Duodenal mucosa (tissue), 2 donors: ENCODE measurements around the gene KIAA1755.

Source experiments
- H3K27ac ChIP-seq: one replicate; pipeline ENCODE4 v1.7.0; 2013; ENCODE audit warnings: low read depth, low read length
- H3K27me3 ChIP-seq, 2 donors: one replicate each; pipeline ENCODE4 v1.7.0; 2013; ENCODE audit warnings: low read length in 2 of 2, control low read depth in 1 of 2; ENCODE audit not compliant: insufficient read depth in 2 of 2, control insufficient read depth in 1 of 2
- H3K36me3 ChIP-seq, 2 donors: one replicate each; pipeline ENCODE4 v1.7.0; 2013; ENCODE audit warnings: low read length in 2 of 2, control low read depth in 1 of 2; ENCODE audit not compliant: insufficient read depth in 2 of 2, control insufficient read depth in 1 of 2
- H3K4me1 ChIP-seq, 2 donors: one replicate each; pipeline ENCODE4 v1.7.0; 2013; ENCODE audit warnings: low read length in 2 of 2, control low read depth in 1 of 2; ENCODE audit not compliant: insufficient read depth in 2 of 2, control insufficient read depth in 1 of 2
- H3K4me3 ChIP-seq, 2 donors: one replicate each; pipeline ENCODE4 v1.7.0; 2013; ENCODE audit warnings: low read length in 2 of 2, low read depth in 1 of 2
- H3K9ac ChIP-seq, 2 donors: one replicate each; pipeline ENCODE4 v1.7.0; 2013; ENCODE audit warnings: low read length in 2 of 2, low read depth in 1 of 2
- H3K9me3 ChIP-seq, 2 donors: one replicate each; pipeline ENCODE4 v1.7.0; 2013; ENCODE audit warnings: low read length in 2 of 2, control low read depth in 1 of 2; ENCODE audit not compliant: control insufficient read depth in 1 of 2

Gene KIAA1755

GRCh38 chr20:38277691-38278090, 17.2 kb upstream of the KIAA1755 start:
- Histone ChIP-seq H3K27me3 (no peaks in the 10 kb centered on the region), H3K4me1 (peaks cover 0 to 3% of the 10 kb centered on the region in 2 donors), H3K27ac (no peak overlapping the region), H3K9me3 (no peaks in the 10 kb centered on the region), H3K9ac (no peak overlapping the region), H3K36me3 (no peaks in the 10 kb centered on the region), H3K4me3 (no peak overlapping the region)

DNA sequence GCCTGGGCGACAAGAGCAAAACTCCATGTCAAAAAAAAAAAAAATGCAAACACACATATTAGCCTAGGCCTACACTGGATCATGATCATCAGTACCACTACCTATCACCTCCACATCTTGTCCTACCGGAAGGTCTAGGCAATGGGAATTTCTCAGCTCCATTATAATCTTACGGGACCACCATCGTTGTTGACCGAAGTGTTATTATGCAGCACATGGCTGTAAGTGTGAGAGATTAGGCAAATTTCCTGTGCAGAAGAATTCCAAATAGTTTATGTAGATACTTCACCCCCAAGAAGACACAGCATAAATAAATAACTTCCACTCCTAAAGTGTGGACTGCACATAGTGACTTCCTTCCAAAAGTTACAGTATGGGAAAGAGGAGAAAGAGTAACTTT, 16.8 kb upstream of the KIAA1755 start:
- H3K9ac ChIP-seq, result no peak overlapping the region
- no peak overlapping the region for H3K4me3 ChIP-seq
- H3K27ac ChIP-seq, result no peak overlapping the region
- peaks cover 0 to 3% of the 10 kb centered on the region in 2 donors for H3K4me1 ChIP-seq
- H3K9me3 ChIP-seq, result no peaks in the 10 kb centered on the region
- H3K36me3 ChIP-seq, result no peaks in the 10 kb centered on the region
- no peaks in the 10 kb centered on the region for H3K27me3 ChIP-seq

DNA sequence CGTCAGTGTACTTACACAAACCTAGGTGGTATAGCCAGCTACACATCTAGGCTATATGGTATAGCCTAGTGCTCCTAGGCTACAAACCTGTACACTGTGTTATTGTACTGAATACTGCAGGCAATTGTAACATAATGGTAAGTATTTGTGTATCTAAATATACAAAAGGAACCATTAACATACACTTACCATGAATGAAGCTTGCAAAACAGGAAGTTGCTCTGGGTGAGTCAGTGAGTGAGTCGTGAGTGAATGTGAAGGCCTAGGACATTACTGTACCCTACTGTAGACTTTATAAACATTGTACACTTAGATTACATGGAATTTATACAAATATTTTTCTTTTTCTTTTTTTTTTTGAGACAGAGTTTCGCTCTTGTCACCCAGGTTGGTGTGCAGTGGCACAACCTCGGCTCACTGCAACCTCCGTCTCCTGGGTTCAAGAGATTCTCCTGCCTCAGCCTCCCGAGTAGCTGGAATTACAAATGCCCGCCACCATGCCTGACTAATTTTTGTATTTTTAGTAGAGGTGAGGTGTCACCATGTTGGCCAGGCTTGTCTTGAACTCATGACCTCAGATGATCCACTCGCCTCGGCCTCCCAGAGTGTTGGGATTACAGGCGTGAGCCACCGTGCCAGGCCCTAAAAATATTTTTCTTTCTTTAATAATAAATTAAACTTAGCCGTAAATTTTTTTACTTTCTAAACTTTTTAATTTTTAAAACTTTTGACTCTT, 15.4 kb upstream of the KIAA1755 start:
- H3K27ac ChIP-seq, result no peak overlapping the region
- no peaks in the 10 kb centered on the region for H3K36me3 ChIP-seq

DNA sequence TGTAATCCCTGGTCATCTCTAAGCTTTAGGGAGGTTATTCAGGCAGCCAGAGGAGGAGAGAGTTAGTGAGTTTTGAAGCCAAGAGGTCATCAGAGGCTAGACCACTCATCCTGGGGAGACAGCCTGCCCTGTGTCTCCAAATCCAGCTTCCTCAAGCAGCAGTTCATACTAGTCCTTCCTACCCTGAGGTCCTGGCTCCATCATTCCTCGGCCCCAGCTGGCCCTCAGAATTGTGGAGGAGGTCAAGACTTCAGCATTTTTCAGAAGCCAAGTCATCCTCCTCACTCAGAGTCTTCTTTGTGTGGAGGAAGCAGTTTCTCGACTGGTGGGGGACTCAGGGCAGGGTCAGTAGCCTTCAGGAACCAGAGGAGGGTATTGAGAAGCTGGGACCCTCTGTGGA, 12.4 kb upstream of the KIAA1755 start:
- Histone ChIP-seq H3K4me1 (peaks cover 0 to 3% of the 10 kb centered on the region in 2 donors), H3K36me3 (no peaks in the 10 kb centered on the region), H3K9ac (no peak overlapping the region), H3K9me3 (no peaks in the 10 kb centered on the region), H3K4me3 (no peak overlapping the region), H3K27me3 (no peaks in the 10 kb centered on the region), H3K27ac (no peak overlapping the region)

More for the DNA sequence above, 15.4 kb upstream of the KIAA1755 start:
- no peak overlapping the region for H3K9ac ChIP-seq
- no peaks in the 10 kb centered on the region for H3K9me3 ChIP-seq
- H3K4me3 ChIP-seq, result no peak overlapping the region
- H3K27me3 ChIP-seq, result no peaks in the 10 kb centered on the region
- H3K4me1 ChIP-seq, result peaks cover 0 to 3% of the 10 kb centered on the region in 2 donors

- H3K4me1 ChIP-seq, result no peaks in the 10 kb centered on the region
- no peak overlapping the region for H3K27ac ChIP-seq
- H3K9ac ChIP-seq, result no peak overlapping the region
- no peaks in the 10 kb centered on the region for H3K9me3 ChIP-seq
- no peak overlapping the region for H3K4me3 ChIP-seq
- no peaks in the 10 kb centered on the region for H3K36me3 ChIP-seq
- H3K27me3 ChIP-seq, result no peaks in the 10 kb centered on the region
Measured at GRCh38 chr20:38272398-38272797, 11.9 kb upstream of the KIAA1755 start.

DNA sequence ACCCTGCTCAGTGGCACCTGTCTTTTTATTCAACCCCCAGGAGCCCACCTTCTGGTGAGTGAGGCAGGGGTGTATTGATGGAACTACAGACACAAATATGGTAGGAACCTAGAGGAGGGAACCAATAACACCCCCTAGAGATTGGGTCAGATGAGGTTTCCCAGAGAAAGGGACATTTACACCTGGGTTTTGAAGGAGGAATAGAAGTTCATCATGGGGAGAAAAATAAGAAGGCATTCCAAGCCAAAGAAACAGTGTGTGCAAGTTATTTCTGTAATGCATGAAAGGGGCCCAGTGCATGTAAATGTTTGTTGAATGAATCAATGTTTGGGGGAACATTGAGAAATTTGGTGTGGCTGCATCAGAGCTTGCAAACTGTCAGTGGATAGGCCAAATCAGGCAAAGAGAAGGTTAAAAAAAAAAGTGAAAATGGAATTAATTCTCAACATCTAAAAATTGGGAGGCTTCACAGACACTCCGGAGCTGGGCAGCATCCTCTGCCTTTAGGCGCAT, 11.1 kb upstream of the KIAA1755 start:
- H3K4me1 ChIP-seq, result no peaks in the 10 kb centered on the region
- no peaks in the 10 kb centered on the region for H3K27me3 ChIP-seq
- no peaks in the 10 kb centered on the region for H3K9me3 ChIP-seq
- no peak overlapping the region for H3K9ac ChIP-seq
- H3K27ac ChIP-seq, result no peak overlapping the region
- no peaks in the 10 kb centered on the region for H3K36me3 ChIP-seq
- no peak overlapping the region for H3K4me3 ChIP-seq

- Histone ChIP-seq H3K9ac (no peak overlapping the region), H3K4me1 (no peaks in the 10 kb centered on the region), H3K4me3 (no peak overlapping the region), H3K9me3 (no peaks in the 10 kb centered on the region), H3K27me3 (no peaks in the 10 kb centered on the region), H3K36me3 (no peaks in the 10 kb centered on the region), H3K27ac (no peak overlapping the region)
Measured at GRCh38 chr20:38270869-38271605, 10.5 kb upstream of the KIAA1755 start.

DNA sequence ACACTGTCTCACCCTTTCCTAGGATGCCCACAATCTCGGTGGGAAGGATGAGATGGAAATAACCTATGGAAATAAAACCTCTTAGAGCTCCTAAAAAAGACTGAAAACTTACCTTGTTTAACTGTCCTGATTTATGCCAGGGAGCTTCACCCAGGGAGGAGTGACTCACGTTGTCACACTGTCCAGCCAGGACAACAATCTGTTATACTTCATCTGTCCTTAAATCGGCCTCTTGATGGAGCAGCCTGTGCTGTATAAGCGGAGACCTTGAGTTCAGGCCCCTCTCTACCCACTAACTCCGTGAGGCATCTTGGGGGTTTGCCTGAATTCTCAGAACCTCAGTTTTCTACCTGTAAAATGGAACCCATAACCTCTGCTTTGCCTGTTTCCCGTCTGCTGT, 9.2 kb upstream of the KIAA1755 start:
- Histone ChIP-seq H3K9ac (no peak overlapping the region), H3K4me3 (no peak overlapping the region), H3K27me3 (no peaks in the 10 kb centered on the region), H3K9me3 (no peaks in the 10 kb centered on the region), H3K4me1 (no peaks in the 10 kb centered on the region), H3K27ac (no peak overlapping the region), H3K36me3 (no peaks in the 10 kb centered on the region)

GRCh38 chr20:38269040-38269439, 8.5 kb upstream of the KIAA1755 start:
- Histone ChIP-seq H3K27ac (no peak overlapping the region), H3K4me1 (no peaks in the 10 kb centered on the region), H3K4me3 (no peak overlapping the region), H3K36me3 (no peaks in the 10 kb centered on the region), H3K9ac (no peak overlapping the region), H3K9me3 (no peaks in the 10 kb centered on the region), H3K27me3 (no peaks in the 10 kb centered on the region)

GRCh38 chr20:38267901-38268514, 7.5 kb upstream of the KIAA1755 start:
- Histone ChIP-seq H3K27ac (no peak overlapping the region), H3K27me3 (no peaks in the 10 kb centered on the region), H3K36me3 (no peaks in the 10 kb centered on the region), H3K9ac (no peak overlapping the region), H3K9me3 (no peaks in the 10 kb centered on the region), H3K4me1 (no peaks in the 10 kb centered on the region), H3K4me3 (no peak overlapping the region)
